HFF-Myc (cell line): ENCODE data around the gene CTDP1.
A peak's percentile ranks its signal among the peaks of the same experiment; 100 is the strongest.

ENCODE experiments used
- DNase-seq: peaks from one replicate; pipeline ENCODE4 v3.0.0-alpha.2; 2011; ENCODE audit warnings: low read depth; ENCODE audit errors: extremely low read depth
- H3K4me3 ChIP-seq: replicated peaks from 2 replicates; pipeline ENCODE4 v1.5.1; 2011; ENCODE audit warnings: low read depth, mild to moderate bottlenecking, control low read depth, low read length
- TF ChIP-seq, protein P1 (sequence below): IDR thresholded peaks from 2 replicates; pipeline ENCODE4 v1.5.1; 2012; ENCODE audit warnings: mild to moderate bottlenecking, low read depth, low read length, control low read depth; ENCODE audit errors: missing control alignments

CTDP1 gene

DNA sequence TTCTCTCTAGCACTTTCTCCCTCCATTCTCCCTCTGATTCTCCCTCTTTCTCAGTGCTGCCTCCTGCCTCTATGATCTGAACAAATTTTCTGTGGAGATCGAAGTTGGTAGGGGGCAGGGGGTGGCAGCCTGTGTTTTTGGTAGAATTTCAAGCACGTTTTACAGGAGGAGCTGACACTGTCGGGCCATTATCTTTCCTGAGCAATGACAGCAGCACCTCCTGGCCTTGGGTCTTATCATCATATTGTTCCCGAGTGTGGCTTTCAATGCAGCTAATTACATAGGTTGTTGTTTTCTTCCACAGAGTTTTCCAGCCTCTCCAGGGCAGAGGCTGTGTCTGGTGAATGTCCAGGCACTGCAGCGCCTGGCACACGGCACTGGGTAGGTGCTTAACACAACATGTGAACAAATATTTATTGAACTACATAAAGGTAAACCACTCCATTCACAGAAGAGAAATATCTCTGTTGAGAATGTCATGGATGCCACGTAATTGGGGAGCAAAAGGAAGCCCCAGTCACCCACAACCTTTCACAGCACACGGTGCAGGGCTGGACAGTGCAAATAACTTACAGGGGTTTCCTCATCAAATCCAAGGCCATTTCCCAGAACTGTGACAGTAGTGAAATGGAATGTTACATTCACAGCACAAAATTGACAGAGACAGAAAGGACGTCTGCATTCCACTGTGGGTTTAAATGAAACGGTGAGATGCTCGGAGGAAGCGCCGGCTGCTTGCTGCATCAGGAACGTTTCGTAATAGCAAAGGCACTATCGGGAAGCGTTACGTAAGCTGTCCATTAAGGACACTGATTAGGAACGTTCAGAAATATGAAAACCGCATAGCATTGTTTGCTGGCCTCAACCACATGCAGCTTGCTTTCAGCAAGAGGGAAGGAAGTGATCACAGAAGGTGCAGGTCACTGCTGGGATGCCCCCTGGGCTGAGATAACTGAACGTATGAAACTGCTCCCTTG, 111.7 kb downstream of the CTDP1 start:
- peak; percentile 15 for DNase-seq
- no peak overlapping the region for H3K4me3 ChIP-seq
- TF ChIP-seq, protein P1, sequence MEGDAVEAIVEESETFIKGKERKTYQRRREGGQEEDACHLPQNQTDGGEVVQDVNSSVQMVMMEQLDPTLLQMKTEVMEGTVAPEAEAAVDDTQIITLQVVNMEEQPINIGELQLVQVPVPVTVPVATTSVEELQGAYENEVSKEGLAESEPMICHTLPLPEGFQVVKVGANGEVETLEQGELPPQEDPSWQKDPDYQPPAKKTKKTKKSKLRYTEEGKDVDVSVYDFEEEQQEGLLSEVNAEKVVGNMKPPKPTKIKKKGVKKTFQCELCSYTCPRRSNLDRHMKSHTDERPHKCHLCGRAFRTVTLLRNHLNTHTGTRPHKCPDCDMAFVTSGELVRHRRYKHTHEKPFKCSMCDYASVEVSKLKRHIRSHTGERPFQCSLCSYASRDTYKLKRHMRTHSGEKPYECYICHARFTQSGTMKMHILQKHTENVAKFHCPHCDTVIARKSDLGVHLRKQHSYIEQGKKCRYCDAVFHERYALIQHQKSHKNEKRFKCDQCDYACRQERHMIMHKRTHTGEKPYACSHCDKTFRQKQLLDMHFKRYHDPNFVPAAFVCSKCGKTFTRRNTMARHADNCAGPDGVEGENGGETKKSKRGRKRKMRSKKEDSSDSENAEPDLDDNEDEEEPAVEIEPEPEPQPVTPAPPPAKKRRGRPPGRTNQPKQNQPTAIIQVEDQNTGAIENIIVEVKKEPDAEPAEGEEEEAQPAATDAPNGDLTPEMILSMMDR = no peak

DNA sequence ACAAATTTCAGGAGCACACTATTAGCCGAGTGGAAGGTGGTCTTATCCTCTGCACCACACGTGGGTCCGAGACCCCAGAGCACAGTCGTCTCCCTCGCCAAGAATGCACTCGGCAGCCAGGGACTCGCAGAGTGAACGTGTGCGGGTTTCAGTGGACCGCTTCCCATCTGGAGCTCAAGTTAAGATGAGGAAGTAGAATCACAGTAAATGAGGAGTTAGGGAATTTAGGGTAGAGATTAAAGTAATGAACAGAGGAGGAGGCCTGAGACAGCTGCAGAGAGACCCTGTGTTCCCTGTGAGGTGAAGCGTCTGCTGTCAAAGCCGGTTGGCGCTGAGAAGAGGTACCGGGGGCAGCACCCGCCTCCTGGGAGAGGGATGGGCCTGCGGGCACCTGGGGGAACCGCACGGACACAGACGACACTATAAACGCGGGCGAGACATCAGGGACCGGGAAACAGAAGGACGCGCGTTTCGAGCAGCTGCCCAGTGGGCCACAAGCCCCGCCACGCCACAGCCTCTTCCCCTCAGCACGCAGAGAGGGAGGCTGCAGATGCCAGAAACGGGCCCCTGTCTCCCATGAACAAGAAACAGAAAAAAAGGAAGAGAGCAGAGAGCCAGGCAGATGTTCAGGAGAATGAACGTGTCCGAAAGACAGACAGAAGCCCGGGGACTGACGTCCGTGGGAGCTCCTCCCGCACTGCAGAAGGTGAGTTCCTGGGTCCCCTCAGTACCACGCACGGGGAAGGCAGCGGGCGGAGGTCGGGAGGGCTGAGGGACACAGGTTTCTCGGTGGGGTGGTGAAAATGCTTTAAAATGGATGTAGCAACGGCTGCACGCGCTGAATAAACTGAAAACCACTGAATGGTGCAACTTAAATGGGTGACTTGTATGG, 112.7 kb downstream of the CTDP1 start:
- no peak overlapping the region for H3K4me3 ChIP-seq
- TF ChIP-seq, protein P1 = no peak
- DNase-seq = no peak

DNA sequence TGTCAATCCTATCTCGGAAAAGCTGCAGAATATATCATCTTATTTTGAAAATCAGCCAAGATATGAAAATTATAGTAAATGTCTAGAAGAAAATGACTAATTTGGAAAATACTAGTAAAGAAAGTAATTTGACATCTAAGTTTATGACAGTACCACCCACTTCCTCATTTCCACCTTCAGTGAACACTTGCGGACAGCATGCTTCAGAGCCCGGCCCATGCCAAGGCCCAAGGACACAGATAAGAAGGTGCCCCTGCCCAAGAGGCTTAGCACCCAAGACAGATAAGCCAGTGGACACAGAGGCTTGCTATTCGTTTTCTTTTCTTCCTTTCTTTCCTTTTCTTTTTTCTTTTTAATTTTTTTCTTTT, 113.4 kb downstream of the CTDP1 start:
- H3K4me3 ChIP-seq = no peak overlapping the region
- DNase-seq = no peak
- TF ChIP-seq, protein P1 = no peak

DNA sequence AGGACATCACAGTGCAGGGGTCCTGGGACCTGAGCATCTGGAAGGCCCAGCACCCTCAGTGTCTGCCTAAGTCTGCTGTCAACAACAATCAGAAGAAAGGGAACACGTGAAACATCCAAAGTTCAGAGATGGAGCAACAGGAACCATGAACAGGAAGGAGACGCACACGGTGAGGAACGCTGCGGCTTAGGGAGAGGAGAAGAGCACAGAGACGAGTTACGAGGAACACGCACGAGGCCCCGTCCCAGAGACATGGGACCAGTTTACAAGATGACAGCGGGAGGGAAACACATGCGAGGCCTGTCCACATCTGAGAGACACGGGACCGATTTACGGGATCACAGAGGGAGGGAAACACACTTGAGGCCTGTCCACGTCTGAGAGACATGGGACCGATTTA, 115.2 kb downstream of the CTDP1 start:
- H3K4me3 ChIP-seq = no peak overlapping the region
- no peak for DNase-seq
- TF ChIP-seq, protein P1 = no peak

DNA sequence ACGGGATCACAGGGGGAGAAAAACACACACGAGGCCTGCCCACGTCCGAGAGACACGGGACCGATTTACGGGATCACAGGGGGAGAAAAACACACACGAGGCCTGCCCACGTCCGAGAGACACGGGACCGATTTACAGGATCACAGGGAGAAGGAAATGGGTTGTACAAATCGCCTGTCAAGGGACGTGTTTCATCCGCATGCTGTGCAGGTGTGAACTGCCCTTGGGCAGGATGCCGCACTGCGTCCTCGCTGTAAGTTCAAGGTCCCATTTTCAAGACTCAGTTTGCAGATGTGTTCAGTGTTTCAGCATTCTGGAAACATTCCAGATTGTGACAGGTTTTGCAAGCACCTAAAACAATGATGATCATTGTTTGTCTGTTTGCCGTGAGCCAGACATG, 115.8 kb downstream of the CTDP1 start:
- no peak for DNase-seq

DNA sequence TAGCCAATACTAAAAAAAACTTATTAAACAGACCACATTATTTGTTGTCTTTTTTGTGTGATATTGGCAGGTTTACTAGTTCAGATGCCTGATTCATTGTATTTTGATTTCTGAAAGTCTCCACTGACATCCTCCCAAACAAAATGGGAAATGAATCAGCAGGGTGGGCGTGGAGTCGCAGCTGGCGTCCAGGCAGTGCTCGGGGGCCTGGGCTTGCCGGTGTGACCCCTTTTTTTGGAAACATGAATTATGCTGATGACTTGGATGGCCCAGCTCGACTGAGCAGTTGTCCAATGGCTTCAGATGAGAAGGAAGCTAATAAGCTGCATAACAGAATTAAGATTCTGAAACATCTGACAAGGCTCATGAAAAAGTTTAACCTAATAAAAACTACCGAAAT, 116.4 kb downstream of the CTDP1 start:
- no peak for DNase-seq
- H3K4me3 ChIP-seq = no peak overlapping the region
- TF ChIP-seq, protein P1 = no peak

More for the DNA sequence above, 115.8 kb downstream of the CTDP1 start:
- TF ChIP-seq, protein P1 = no peak
- no peak overlapping the region for H3K4me3 ChIP-seq
